Activated T-cell treated with anti-CD3 and anti-CD28 coated beads, Interleukin-2, amount 50 U/mL, for 4 hours (primary cell): ENCODE data around the gene PRKCQ. TPM values are rescaled to one million over a fixed set of nuclear protein-coding genes. Genes with fewer than 3 reads are reported as not detected.

ENCODE experiments used
- ATAC-seq, 2 donors: fragments of 200-7000 bp; cut with Tn5 transposase; one replicate each; pipeline ENCODE4 v1.10.0; 2021
- DNase-seq: peaks from one replicate; pipeline ENCODE4 v3.0.0-alpha.2; 2020
- H3K27me3 Mint-ChIP-seq: one replicate; pipeline ENCODE4 v1.8.0; 2021; ENCODE audit warnings: low read depth, mixed read lengths
- H3K36me3 Mint-ChIP-seq: one replicate; pipeline ENCODE4 v1.8.0; 2022; ENCODE audit warnings: mixed read lengths; ENCODE audit not compliant: insufficient read depth
- H3K4me1 Mint-ChIP-seq: one replicate; pipeline ENCODE4 v1.8.0; 2021; ENCODE audit warnings: low read depth, mixed read lengths
- H3K4me3 Mint-ChIP-seq: one replicate; pipeline ENCODE4 v1.8.0; 2021; ENCODE audit warnings: mild to moderate bottlenecking, moderate library complexity, mixed read lengths
- H3K9me3 Mint-ChIP-seq: one replicate; pipeline ENCODE4 v1.8.0; 2021; ENCODE audit warnings: mixed read lengths
- total RNA-seq, 3 donors: library from RNA; stranded (reverse); gene quantifications; one replicate each; pipeline ENCODE4 v1.2.1, GENCODE V29; 2021

Gene PRKCQ
- total RNA-seq, 3 donors from 2014 or later, result 21.4 to 26.2 (median 22.3) TPM

DNA sequence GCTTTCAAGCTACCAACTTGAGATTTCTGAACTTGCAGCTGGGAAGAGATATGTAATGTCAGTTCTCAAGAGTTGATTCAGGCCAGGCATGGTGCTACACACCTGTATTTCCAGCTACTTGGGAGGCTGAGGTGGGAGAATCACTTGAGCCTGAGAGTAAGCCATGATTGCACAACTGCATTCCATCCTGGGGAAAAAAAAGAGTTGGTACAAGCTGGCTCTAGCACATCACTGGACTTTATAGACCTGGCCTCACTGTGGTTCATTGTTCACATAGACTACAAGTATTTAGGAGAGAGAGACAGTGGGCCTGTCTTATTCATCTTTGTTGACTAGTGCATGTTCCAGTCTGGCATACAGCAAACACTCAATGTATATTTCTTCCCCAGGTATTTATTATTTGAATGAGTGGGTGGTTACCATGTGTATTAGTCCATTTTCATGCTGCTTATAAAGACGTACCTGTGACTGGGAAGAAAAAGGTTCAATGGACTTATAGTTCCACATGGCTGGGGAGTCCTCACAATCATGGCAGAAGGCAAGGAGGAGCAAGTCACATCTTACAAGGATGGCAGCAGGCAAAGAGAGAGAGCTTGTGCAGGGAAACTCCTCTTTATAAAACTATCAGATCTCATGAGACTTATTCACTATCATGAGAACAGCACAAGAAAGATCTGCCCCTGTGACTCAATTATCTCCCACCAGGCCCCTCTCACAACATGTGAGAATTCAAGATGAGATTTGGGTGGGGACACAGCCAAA, 200.9 kb downstream of the PRKCQ start:
- Mint-ChIP-seq H3K36me3 (peaks cover 8% of the 10 kb centered on the region), H3K4me3 (no peak overlapping the region), H3K9me3 (peaks cover 23% of the 10 kb centered on the region), H3K4me1 (peaks cover 18% of the 10 kb centered on the region), H3K27me3 (no peaks in the 10 kb centered on the region)
- ATAC-seq (no peak), DNase-seq (no peak)
